Right renal pelvis (tissue), 4 donors: Measurements from ENCODE around the gene SMOC1. TPM values are rescaled to one million over a fixed set of nuclear protein-coding genes. Genes with fewer than 3 reads are reported as not detected.

Experiments
- DNase-seq, 4 donors: peaks; one replicate each; pipeline ENCODE4 v3.0.0-alpha.2; 2013; ENCODE audit warnings: low read depth in 4 of 4, low spot score in 3 of 4, missing footprints in 1 of 4
- polyA plus RNA-seq, 4 donors: library from polyadenylated mRNA; unstranded; fragments of 120-200 nt; gene quantifications; one replicate each; pipeline ENCODE4 v1.2.1, GENCODE V29; 2013; ENCODE audit not compliant: insufficient read length in 4 of 4

Gene SMOC1
- polyA plus RNA-seq, 4 donors = 1.8 to 2.7 (median 2.1) TPM

DNA sequence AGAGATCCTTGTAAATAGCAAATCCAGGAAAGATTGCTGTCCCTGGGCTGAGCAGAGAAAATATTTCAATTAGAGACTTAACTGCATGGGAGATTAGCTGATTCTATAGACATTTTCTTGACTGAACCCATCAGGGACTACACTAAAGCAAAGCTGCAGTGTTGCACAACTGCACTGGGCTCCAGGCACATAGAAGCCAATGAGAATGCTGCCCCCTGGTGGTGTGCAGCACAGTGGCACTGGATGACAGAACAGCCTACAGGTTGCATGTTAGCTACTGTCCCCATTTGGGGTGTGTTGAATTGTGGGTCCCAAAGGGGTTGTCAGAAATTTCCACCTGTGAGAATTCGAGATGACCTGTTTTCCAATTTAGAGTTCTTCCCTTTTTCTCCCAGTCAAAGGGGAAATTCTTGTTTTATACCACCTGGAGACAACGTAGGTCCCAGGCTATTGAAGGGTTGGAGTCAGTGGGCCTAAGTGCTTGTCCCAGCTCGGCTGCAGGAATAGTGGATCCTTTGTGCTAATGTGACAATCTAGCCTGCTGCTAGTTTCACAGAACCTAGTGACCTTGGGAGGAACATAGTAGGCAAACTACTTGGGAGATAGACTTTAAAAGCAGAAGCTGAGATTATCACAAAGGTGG, 194.8 kb downstream of the SMOC1 start:
- peak; percentile 5 to 21 (median 10) for DNase-seq

DNA sequence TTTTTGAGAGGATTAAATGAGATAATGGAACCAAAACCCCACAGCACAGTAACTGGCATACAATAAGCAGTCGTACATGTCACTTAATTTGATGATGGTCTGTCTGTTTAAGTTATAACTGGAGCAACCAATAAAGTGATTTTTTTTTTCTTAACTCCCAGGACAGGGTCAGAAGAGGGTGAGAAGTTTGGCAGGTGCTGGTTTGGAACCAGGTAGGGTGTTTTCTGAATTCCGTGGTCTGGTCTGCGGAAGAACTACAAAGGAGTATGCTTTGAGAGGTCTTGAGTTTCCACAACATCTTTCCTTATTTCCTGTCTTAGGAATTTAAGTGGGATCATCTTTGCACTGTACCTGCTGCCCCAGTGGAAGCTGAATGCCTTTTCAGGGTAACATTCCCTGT, 197.8 kb downstream of the SMOC1 start:
- DNase-seq = no peak

- no peak for DNase-seq
Observed at GRCh38 chr14:70077720-70078119, 198.5 kb downstream of the SMOC1 start.

DNA sequence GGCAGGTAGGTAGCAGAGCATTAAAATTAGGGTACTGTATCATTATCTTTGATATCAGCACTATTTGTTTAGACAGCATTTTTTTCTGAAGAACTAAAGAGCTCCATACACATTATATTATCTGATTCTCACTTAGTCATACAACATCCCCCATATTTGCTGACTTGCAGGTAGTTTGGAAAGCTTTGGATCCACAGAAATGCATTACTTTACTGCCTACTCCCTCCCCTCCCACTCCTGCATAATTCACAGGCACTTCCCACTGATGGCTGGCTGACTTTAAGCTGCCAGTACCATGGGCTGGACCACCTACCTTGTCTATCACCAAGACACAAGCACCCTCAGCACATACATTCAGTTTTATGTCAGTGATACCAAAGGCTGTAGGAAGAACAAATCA, 199.1 kb downstream of the SMOC1 start:
- DNase-seq = no peak

DNA sequence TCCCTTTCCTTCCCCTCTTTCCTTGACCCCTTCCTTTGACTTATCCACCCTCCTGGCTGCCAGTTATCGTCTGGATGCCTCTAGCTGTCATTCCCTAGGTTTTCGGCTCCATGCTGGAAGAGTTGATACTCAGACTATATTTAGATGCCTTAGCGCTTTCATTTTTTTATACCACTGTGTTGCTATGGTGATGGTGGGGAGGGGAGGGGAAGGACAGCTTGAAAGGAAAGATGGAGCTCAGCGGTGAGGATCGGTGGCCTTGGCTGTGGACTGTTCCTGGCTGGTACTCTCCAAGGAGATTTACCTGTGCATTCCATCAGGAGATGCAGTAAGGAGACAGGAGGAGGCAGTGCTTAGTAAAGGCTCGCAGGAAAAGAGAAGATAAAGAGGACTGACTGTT, 200.9 kb downstream of the SMOC1 start:
- no peak for DNase-seq

Other genes starting within 250 kb of the SMOC1 start
- gene SRSF5, start 112.3 kb upstream of the SMOC1 start, polyA plus RNA-seq = 100 to 1,000 TPM; 523 to 618 (median 580) TPM
- under 1 TPM; 0.08 to 0.23 (median 0.15) TPM for gene SLC10A1, start 82.2 kb upstream of the SMOC1 start, polyA plus RNA-seq